Measurements from ENCODE around the gene EXOC2.

EXOC2 gene

DNA sequence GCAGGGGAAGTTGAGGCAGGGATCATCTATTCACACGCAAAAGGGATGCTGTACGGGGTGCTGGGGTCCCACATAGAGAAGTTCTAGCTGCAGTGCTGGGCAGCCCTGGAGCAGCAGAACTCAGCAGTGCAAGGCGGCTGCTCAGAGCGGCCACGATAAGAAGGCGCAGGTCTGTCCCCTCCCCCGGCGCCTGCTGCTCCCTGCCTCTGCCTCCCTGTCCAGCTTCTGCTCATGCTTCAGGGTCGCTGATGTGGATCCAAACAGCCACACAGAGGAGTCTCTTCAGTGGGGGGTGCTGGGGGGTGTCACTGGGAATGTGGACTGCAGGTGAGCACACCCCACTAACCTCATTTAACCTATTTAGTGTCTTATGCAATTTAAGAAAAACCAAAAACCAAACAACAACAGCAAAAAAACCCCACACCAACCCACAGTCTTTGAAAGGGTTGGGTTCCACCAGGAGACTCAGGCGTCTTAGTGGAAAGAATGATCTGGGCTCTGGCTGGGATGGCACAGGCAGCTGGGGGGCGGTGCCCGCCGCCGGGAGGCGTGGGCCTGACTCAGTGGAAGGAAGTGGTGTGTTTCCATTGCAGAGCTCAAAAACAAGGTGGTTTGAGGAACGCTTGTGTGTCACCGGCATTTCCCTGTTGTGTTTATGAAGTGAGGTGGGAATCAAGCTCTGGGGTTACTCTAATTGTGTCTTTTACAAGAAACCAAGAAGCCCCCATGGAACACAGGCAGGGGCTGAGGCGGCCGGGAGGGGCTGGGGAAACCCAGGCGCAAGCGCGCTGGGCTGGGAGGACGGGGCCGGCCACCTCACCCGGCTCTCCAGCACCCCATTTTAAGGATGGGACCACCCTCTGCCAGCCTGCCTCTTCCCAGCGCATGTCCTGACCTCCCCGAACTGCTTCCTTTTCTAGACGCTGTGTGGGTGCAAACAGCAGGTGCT, 246.2 kb downstream of the EXOC2 start:
- peak; percentile 84 for DNase-seq (ENCODE audit: low read depth)

DNA sequence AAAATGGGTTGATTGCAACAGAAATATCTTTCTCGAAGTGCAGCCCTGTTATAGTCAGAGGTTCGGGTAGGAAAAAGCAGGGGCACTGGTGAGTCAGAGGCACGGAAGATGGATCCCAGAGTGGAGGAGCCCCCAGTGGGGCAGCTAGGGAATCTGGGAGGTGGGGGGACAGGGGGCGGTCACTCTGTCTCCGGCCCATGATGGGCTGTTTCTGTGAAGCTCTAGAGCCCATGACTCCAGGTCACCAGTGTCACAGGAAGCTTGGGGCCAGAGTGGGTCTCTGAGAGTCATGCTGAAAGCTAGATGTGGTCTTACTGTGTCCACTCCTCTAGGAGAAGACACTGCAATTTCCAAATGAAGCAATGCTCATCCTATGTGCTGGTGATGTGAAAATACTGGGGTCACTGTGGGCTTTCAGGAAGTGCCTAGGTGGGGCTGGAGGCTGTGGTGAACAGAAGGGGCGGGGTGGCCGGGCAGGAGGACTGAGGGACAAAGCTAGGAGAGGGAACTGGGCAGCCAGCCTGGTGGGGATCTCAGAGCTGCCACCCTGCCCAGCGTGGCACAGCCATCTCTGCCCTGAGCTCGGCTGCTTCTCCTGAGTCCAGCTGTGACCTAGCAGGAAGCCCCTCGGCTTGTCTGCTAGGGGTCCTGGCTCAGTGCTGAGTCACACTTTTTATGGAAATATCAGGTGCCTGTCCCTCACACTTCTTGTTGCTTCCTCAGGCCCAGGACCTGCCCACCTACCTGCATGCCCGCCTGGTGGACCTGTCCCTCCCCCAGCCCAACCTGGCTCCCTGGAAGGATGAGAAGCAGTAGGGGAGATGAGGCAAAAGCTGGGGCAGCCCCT, 247.1 kb downstream of the EXOC2 start:
- DNase-seq (ENCODE audit: low read depth): no peak

DNA sequence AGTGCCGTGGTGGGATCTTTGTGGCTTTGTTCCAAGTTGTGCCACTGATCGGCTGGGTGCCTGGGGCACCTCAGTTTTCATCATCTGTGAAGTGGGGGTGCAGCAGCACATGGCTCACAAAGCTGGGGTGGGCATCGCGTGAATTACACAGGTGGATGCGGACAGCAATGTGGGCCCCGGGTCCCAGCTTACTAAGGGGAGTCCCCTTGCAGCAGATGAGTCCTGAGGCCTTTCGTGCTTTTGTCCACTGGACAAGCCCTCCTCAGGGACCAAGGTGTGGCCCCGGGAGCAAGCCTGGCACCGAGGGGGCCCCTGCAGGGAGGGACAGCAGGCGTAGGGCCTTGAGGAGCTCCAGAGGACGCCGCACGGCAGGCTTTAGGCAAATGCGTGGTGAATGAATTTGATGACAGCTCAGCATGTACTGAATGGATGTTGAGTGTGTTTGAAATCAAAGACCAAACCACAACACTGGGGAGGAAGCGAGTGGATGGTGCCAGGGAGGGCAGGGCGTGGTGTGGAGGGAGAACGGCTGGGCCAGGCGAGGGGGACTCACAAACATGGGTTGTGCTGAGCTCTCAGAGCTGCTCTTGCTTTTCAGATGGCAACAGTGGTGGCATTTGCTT, 248.2 kb downstream of the EXOC2 start:
- DNase-seq (ENCODE audit: low read depth): no peak

DNA sequence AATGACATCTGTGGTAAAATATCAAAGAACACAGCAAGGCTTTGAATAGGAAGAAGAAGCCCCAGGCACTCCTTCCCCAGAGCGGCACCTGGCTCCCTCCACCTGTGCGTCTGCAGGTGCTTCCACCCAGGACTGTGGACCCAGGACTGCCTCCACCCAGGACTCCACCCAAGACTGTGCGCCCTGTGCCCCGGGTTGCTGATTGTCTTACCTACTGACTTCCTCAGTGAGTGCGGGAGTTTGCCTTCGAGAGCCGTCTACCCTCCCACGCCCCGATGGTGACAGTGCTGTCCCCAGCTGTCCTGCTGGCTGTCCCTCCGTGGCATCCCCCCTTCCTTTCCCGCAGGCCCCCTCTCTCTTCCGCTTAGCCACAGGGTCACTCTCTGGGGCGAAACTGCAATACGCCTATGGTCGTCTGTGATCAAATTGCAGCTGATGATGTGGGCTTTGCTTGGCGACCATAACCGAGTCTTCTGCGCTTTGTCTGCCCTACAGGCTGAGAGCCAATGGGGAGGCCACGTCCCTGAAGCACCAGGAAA, 249.2 kb downstream of the EXOC2 start:
- no peak for DNase-seq (ENCODE audit: low read depth)

DNA sequence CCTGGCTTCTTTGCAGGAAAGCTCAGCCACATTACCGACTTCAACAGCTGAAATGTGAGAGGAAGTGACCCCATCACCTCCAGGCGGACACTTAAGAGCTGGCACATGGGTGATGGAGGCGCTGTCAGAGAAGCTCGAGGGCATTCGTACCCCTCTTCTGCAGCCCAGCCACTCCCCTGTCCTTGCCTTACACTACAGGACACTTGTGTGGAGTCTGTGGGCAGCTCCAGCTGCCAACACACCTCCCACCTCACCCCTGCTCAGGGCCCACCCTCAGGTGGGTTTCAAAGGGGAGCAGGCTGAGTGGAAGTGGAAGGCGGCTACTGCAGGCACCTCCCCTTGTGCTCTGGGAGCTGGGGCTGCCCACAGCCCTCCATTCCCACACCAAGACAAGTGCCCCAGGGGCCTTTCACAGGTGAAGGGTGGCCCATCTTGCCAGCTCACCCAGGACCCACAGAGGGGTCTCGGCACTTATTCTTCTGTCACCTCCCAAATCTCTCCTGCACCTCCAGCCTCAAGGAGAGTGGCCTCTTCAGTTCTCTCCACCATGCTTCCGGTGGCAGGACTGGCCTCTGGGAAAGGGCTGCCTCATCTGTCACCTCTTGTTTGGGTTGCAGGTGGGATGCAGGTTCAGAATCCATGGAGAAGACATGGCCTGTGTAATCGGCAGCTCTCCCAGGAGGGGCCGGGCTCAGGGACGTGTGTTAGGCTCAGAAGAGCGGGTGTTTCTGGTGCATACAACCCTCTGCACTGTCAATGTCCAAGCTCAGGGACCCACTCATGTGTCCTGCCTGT, 251.6 kb downstream of the EXOC2 start:
- no peak for DNase-seq (ENCODE audit: low read depth)

DNA sequence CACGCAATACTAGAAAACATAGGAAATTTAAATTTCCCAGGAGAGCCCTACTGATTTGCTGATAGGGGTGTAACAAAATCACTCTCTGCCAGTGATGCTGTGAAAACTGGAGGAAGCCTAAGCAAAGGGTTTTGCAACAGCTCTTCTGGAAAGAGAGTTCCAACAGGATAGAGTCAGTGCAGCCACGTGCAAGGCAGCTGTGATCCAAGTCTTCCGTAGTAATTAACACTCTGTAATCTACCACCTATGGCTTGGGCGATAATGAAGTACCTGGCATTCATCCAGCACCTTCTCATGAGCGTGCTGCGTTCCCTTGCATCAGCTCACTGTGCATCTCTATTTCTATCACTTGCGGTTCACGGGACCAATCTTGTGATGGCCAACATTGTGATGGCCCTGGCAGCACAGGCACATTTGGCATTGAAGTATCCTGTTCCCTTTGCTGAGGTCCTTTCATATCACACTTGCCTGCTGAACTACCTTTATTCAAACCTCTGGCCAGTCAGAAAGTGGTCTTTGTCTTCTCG, 253.2 kb downstream of the EXOC2 start:
- no peak for DNase-seq (ENCODE audit: low read depth)

DNA sequence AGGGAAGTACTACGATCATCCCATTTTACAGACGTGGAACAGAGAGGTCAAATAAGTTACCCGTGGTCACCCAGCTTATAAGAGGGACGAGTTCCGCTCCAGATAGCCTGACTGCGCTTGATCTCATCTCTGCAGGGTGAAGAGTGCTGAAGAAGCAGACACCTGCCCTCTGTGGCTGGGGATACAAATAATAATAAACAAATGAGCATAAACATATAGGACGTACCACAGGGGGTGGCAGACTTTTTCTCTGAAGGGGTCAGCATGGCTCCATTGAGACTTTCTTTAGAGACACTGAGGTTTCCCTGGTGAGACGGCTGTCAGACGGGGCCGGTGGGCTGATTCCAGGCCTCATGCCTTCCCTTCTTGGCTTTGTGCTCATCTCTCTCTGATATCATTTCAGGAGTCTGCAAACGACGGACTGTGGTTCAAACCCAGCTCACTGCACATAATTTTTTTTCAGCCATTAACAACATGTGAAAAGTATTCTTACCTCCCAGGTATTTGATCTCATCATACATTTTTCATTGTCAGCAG, 254.2 kb downstream of the EXOC2 start:
- no peak for DNase-seq (ENCODE audit: low read depth)

DNA sequence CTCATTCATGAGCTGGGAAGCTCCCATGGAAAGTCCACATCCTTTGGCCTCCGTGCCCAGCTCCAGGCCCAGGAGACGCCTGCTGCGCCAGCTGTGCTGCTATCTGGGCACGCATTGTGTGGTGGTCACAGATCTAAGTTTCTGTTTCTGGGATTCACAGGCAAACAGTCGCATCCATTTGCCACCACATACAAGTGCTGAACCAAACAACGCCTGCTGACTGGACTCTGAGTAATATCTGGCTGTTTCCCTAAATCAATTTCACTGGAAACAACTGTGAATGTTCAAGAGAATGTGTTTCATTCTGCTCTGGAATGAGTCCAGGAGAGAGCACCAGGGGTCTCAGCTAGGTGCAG, 255.9 kb downstream of the EXOC2 start:
- DNase-seq (ENCODE audit: low read depth): no peak

DNA sequence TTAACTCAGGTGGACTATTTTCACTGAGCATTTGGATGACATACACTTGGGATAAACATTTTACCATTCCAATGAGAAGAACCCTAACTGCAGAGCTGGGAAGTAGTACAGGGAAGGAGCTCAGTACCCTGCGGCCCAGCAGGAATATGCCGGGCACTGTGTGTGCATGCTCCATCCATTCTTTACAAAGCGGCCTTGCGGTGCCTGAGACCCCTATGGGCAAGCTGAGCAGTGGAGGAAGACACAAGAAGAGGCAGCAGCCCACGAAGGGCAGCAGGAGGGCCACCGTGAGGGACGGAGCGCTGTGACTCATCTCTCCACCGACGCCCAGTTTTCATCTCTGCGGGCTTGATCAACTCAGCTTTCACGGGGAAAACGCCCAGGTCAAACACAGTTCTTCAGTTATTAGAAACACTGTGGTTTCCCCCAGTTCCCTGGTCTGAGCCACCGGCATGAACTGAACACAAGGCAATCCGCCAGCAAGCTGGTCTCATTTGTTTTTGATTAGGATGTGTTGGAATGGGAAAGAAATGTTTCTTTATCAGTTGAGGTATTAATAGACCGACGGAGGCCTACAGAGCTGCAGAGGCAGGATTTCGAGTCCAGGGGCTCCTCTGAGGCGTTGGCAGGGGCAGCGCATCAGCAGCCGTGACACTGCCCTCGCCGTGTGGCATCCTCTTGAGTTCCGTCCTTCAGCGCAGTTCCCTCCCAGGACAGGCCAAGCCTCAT, 256.5 kb downstream of the EXOC2 start:
- no peak for DNase-seq (ENCODE audit: low read depth)

DNA sequence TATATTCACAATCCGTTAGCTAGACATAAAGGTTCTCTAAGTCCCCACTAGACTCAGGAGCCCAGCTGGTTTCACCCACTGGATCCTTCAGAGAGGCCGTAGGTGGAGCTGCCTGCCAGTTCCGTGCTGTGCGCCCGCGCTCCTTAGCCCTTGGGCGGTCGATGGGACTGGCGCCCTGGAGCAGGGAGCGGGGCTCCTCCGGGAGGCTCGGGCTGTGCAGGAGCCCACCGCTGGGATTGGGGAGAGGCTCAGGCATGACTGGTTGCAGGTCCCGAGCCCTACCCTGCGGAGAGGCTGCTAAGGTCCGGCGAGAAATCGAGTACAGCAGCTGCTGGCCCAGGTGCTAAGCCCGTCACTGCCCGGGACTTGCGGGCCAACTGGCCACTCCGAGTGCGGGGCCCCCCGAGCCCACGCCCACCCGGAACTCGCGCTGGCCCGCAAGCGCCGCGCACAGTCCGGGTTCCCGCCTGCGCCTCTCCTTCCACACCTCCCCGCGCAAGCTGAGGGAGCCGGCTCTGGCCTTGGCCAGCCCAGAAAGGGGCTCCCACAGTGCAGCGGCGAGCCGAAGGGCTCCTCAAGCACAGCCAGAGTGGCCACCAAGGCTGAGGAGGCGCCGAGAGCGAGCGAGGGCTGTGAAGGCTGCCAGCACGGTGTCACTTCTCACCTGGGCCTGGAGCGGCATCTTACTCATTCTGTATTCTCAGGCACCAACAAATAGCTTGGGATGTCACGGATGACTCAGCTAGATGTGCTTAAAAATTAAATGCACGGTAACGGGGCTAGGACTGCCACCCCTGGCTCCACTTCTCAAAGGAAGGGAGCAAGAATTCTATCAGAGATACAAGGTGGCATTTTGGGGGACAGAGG, 257.3 kb downstream of the EXOC2 start:
- no peak for DNase-seq (ENCODE audit: low read depth)

All from activated gamma-delta T cell treated with anti-CD3 and anti-CD28 coated beads, Interleukin-2, amount 50 U/mL, for 16 hours (primary cell).